ENCODE data around the gene RASAL2.

GRCh38 chr1:178046591-178047270 lies 47.2 kb upstream of the RASAL2 start:
- TF ChIP-seq, protein P1, sequence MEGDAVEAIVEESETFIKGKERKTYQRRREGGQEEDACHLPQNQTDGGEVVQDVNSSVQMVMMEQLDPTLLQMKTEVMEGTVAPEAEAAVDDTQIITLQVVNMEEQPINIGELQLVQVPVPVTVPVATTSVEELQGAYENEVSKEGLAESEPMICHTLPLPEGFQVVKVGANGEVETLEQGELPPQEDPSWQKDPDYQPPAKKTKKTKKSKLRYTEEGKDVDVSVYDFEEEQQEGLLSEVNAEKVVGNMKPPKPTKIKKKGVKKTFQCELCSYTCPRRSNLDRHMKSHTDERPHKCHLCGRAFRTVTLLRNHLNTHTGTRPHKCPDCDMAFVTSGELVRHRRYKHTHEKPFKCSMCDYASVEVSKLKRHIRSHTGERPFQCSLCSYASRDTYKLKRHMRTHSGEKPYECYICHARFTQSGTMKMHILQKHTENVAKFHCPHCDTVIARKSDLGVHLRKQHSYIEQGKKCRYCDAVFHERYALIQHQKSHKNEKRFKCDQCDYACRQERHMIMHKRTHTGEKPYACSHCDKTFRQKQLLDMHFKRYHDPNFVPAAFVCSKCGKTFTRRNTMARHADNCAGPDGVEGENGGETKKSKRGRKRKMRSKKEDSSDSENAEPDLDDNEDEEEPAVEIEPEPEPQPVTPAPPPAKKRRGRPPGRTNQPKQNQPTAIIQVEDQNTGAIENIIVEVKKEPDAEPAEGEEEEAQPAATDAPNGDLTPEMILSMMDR (IDR thresholded peaks at IDR 0.05) = no peak
- TF ChIP-seq POLR2A (IDR thresholded peaks at IDR 0.05) = no peak
